GM12875 (cell line): ENCODE measurements around the gene SEMA3E.

ENCODE experiments used
- H3K4me3 ChIP-seq: one replicate; pipeline ENCODE4 v1.5.1; 2011; ENCODE audit warnings: low read depth, low read length, control low read depth
- CTCF ChIP-seq: IDR thresholded peaks from 2 replicates; pipeline ENCODE4 v1.5.1; 2011; ENCODE audit warnings: low read depth, mild to moderate bottlenecking, control low read depth, inconsistent platforms, low read length, moderate library complexity, borderline replicate concordance; ENCODE audit not compliant: insufficient read depth

Gene SEMA3E

GRCh38 chr7:83514977-83515376 lies 134.0 kb downstream of the SEMA3E start:
- no peak for TF ChIP-seq CTCF

GRCh38 chr7:83509255-83510021 lies 139.5 kb downstream of the SEMA3E start:
- H3K4me3 ChIP-seq = no peak overlapping the region
- no peak for TF ChIP-seq CTCF

More at GRCh38 chr7:83514977-83515376, 134.0 kb downstream of the SEMA3E start:
- H3K4me3 ChIP-seq = no peak overlapping the region

GRCh38 chr7:83504330-83504729 lies 144.6 kb downstream of the SEMA3E start:
- no peak overlapping the region for H3K4me3 ChIP-seq
- TF ChIP-seq CTCF = no peak

- H3K4me3 ChIP-seq = no peak overlapping the region
- TF ChIP-seq CTCF = no peak
These were observed 146.3 kb downstream of the SEMA3E start for GRCh38 chr7:83502636-83503035.

GRCh38 chr7:83494683-83495082 lies 154.3 kb downstream of the SEMA3E start:
- no peak overlapping the region for H3K4me3 ChIP-seq
- no peak for TF ChIP-seq CTCF

- no peak overlapping the region for H3K4me3 ChIP-seq
- no peak for TF ChIP-seq CTCF
These were observed 156.1 kb downstream of the SEMA3E start for GRCh38 chr7:83492802-83493201.

- TF ChIP-seq CTCF = no peak
These were observed 161.1 kb downstream of the SEMA3E start for GRCh38 chr7:83487801-83488200.

More at GRCh38 chr7:83487801-83488200, 161.1 kb downstream of the SEMA3E start:
- no peak overlapping the region for H3K4me3 ChIP-seq
